Keratinocyte (primary cell): Measurements from ENCODE around the gene CCDC40. TPM values are rescaled to one million over a fixed set of nuclear protein-coding genes. Genes with fewer than 3 reads are reported as not detected.

Source experiments
- DNase-seq: peaks from one replicate; pipeline ENCODE4 v3.0.0-alpha.2; 2011; ENCODE audit warnings: low read depth, missing footprints, low spot score
- FAIRE-seq: peaks from 2 replicates; lab custom pipeline; 2011; peaks lifted over from hg19 to GRCh38; lab: Jason Lieb, UNC
- H2AFZ ChIP-seq: 2 replicates; pipeline ENCODE4 v1.6.0; 2012; ENCODE audit warnings: low read length, control low read depth, inconsistent platforms; ENCODE audit not compliant: control insufficient read depth
- H3K27ac ChIP-seq: 2 replicates; pipeline ENCODE4 v1.5.1; 2011; ENCODE audit warnings: low read length; ENCODE audit not compliant: control insufficient read depth, insufficient read depth
- H3K27me3 ChIP-seq: 3 replicates; pipeline ENCODE4 v1.6.0; 2011; ENCODE audit warnings: low read length; ENCODE audit not compliant: control insufficient read depth, insufficient read depth; ENCODE audit errors: extremely low read depth
- H3K36me3 ChIP-seq, 2 experiments: 2 replicates in 1 of 2; 3 replicates in 1 of 2; pipeline ENCODE4 v1.5.1; 2011; ENCODE audit warnings: low read length in 2 of 2, mild to moderate bottlenecking in 1 of 2; ENCODE audit not compliant: control insufficient read depth in 2 of 2, insufficient read depth in 2 of 2; ENCODE audit errors: extremely low read depth in 1 of 2
- H3K4me1 ChIP-seq: 3 replicates; pipeline ENCODE4 v1.5.1; 2011; ENCODE audit warnings: low read length; ENCODE audit not compliant: control insufficient read depth, insufficient read depth; ENCODE audit errors: extremely low read depth
- H3K4me2 ChIP-seq: 3 replicates; pipeline ENCODE4 v1.6.0; 2011; ENCODE audit warnings: low read depth, low read length; ENCODE audit not compliant: control insufficient read depth, insufficient read depth; ENCODE audit errors: extremely low read depth
- H3K4me3 ChIP-seq, 3 experiments: fragments of 200-600 bp in 1 of 3; sonication (generic) in 1 of 3; 2 replicates in 2 of 3; 3 replicates in 1 of 3; pipeline ENCODE4 v1.5.1; 2011 to 2016; ENCODE audit warnings: low read length in 3 of 3, mild to moderate bottlenecking in 3 of 3, control low read depth in 2 of 3, inconsistent platforms in 1 of 3, low read depth in 1 of 3, mixed read lengths in 1 of 3, mixed run types in 1 of 3, moderate library complexity in 1 of 3; ENCODE audit not compliant: control insufficient read depth in 2 of 3, insufficient read depth in 2 of 3; ENCODE audit errors: extremely low read depth in 1 of 3
- H3K79me2 ChIP-seq: 2 replicates; pipeline ENCODE4 v1.6.0; 2012; ENCODE audit warnings: low read length; ENCODE audit not compliant: control insufficient read depth, insufficient read depth
- H3K9ac ChIP-seq: 3 replicates; pipeline ENCODE4 v1.6.0; 2011; ENCODE audit warnings: low read length; ENCODE audit not compliant: control insufficient read depth, insufficient read depth; ENCODE audit errors: extremely low read depth
- H3K9me1 ChIP-seq: 3 replicates; pipeline ENCODE4 v1.6.0; 2011; ENCODE audit warnings: low read length; ENCODE audit not compliant: control insufficient read depth, insufficient read depth; ENCODE audit errors: extremely low read depth
- H3K9me3 ChIP-seq: 2 replicates; pipeline ENCODE4 v1.5.1; 2012; ENCODE audit warnings: low read depth, low read length; ENCODE audit not compliant: control insufficient read depth
- H4K20me1 ChIP-seq: 3 replicates; pipeline ENCODE4 v1.6.0; 2011; ENCODE audit warnings: low read length; ENCODE audit not compliant: control insufficient read depth, insufficient read depth; ENCODE audit errors: extremely low read depth
- EZH2 ChIP-seq: IDR thresholded peaks from one replicate; pipeline ENCODE4 v1.6.1; 2012; ENCODE audit warnings: inconsistent platforms, mild to moderate bottlenecking, low read length, moderate library complexity
- dilution Hi-C: fragments of 300-500 bp; cut with MboI; formaldehyde crosslinking; loops from one replicate; pipeline ENCODE4 v1.7.0; 2020; ENCODE audit warnings: low sequenced_read_pairs; ENCODE audit not compliant: extremely low pct_ligation_motif_present
- polyA plus RNA-seq, 5 experiments: library from polyadenylated mRNA; depleted of rRNA in 3 of 5; stranded (reverse) in 3 of 5; stranded (forward) in 1 of 5; unstranded in 1 of 5; fragments of >200 nt; gene quantifications; 1 replicate in 1 of 5; 2 replicates in 3 of 5; 3 replicates in 1 of 5; pipeline versions ENCODE4 v1.2.1 to v1.2.3, GENCODE V29; 2011 to 2012; ENCODE audit warnings: missing spikeins in 2 of 5, low read depth in 1 of 5, low replicate concordance in 1 of 5
- TF ChIP-seq, protein P1 (sequence below), 3 experiments: IDR thresholded peaks in 1 of 3; conservative IDR thresholded peaks in 1 of 3; optimal IDR thresholded peaks in 1 of 3; 2 replicates in 2 of 3; 3 replicates in 1 of 3; pipeline versions ENCODE3 to v1.5.1; 2011; ENCODE audit warnings: low read length in 3 of 3, mild to moderate bottlenecking in 3 of 3, moderate library complexity in 2 of 3, control low read depth in 1 of 3, inconsistent platforms in 1 of 3; ENCODE audit not compliant: insufficient read depth in 2 of 3; ENCODE audit errors: extremely low read depth in 1 of 3

The CCDC40 gene
- polyA plus RNA-seq, 1 donor (not counting 4 experiments of a cell fraction or from before 2014, with no cell fraction given): 2.4 TPM

DNA sequence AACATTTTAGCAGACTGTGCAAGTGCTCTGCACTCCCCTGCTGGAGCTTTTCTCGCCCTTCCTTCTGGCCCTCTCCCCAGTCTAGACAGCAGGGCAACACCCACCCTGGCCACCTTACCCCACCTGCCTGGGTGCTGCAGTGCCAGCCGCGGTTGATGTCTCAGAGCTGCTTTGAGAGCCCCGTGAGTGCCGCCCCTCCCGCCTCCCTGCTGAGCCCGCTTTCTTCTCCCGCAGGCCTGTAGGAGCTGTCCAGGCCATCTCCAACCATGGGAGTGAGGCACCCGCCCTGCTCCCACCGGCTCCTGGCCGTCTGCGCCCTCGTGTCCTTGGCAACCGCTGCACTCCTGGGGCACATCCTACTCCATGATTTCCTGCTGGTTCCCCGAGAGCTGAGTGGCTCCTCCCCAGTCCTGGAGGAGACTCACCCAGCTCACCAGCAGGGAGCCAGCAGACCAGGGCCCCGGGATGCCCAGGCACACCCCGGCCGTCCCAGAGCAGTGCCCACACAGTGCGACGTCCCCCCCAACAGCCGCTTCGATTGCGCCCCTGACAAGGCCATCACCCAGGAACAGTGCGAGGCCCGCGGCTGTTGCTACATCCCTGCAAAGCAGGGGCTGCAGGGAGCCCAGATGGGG, 68.0 kb downstream of the CCDC40 start:
- no peaks in the 10 kb centered on the region for H3K79me2 ChIP-seq
- H3K4me3 ChIP-seq: no peak overlapping the region
- H2AFZ ChIP-seq: no peak overlapping the region
- H3K4me2 ChIP-seq: no peak overlapping the region
- DNase-seq (no peak), FAIRE-seq (no peak)
- H3K9ac ChIP-seq: no peak overlapping the region
- no peaks in the 10 kb centered on the region for H3K9me1 ChIP-seq
- no peaks in the 10 kb centered on the region for H4K20me1 ChIP-seq
- H3K4me1 ChIP-seq: peaks cover 27% of the 10 kb centered on the region
- TF ChIP-seq EZH2: no peak
- dilution Hi-C loops: no loop called here
- no peaks in the 10 kb centered on the region for H3K36me3 ChIP-seq
- no peaks in the 10 kb centered on the region for H3K9me3 ChIP-seq
- H3K27me3 ChIP-seq: peaks cover 15% of the 10 kb centered on the region
- H3K27ac ChIP-seq: no peak overlapping the region

DNA sequence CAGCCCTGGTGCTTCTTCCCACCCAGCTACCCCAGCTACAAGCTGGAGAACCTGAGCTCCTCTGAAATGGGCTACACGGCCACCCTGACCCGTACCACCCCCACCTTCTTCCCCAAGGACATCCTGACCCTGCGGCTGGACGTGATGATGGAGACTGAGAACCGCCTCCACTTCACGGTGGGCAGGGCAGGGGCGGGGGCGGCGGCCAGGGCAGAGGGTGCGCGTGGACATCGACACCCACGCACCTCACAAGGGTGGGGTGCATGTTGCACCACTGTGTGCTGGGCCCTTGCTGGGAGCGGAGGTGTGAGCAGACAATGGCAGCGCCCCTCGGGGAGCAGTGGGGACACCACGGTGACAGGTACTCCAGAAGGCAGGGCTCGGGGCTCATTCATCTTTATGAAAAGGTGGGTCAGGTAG, 68.5 kb downstream of the CCDC40 start:
- FAIRE-seq: no peak
- Histone ChIP-seq H3K27me3 (peaks cover 15% of the 10 kb centered on the region), H3K79me2 (no peaks in the 10 kb centered on the region), H3K4me2 (no peak overlapping the region), H3K9me3 (no peaks in the 10 kb centered on the region), H2AFZ (no peak overlapping the region), H3K4me3 (no peak overlapping the region), H3K9ac (no peak overlapping the region), H4K20me1 (no peaks in the 10 kb centered on the region), H3K4me1 (peaks cover 32% of the 10 kb centered on the region), H3K36me3 (no peaks in the 10 kb centered on the region), H3K27ac (no peak overlapping the region), H3K9me1 (no peaks in the 10 kb centered on the region)
- dilution Hi-C loops: no loop called here
- TF ChIP-seq, protein P1, sequence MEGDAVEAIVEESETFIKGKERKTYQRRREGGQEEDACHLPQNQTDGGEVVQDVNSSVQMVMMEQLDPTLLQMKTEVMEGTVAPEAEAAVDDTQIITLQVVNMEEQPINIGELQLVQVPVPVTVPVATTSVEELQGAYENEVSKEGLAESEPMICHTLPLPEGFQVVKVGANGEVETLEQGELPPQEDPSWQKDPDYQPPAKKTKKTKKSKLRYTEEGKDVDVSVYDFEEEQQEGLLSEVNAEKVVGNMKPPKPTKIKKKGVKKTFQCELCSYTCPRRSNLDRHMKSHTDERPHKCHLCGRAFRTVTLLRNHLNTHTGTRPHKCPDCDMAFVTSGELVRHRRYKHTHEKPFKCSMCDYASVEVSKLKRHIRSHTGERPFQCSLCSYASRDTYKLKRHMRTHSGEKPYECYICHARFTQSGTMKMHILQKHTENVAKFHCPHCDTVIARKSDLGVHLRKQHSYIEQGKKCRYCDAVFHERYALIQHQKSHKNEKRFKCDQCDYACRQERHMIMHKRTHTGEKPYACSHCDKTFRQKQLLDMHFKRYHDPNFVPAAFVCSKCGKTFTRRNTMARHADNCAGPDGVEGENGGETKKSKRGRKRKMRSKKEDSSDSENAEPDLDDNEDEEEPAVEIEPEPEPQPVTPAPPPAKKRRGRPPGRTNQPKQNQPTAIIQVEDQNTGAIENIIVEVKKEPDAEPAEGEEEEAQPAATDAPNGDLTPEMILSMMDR (optimal IDR thresholded peaks at IDR 0.05 in 1 of 3, IDR thresholded peaks at IDR 0.05 in 1 of 3, conservative IDR thresholded peaks at IDR 0.05 in 1 of 3; ENCODE audit: extremely low read depth in 1 of 3, insufficient read depth in 2 of 3, low read length in 3 of 3): no peak
- TF ChIP-seq EZH2: no peak
- DNase-seq: no peak

DNA sequence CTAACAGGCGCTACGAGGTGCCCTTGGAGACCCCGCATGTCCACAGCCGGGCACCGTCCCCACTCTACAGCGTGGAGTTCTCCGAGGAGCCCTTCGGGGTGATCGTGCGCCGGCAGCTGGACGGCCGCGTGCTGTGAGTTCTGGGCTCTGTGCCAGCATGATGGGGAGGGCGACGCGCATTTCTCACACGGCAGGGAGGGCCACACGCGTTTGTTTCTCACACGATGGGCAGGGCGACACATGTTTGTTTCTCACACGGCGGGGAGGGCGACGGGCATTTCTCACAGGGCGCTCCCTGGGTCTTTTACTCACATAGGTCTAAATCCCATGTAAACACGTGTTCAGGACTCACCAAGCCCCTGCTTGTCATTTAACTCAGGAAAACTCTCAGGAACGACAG, 69.3 kb downstream of the CCDC40 start:
- Histone ChIP-seq H3K4me2 (peak overlapping the region; percentile 19), H3K9me1 (no peaks in the 10 kb centered on the region), H3K9me3 (no peaks in the 10 kb centered on the region), H3K4me1 (peaks cover 33% of the 10 kb centered on the region), H3K79me2 (no peaks in the 10 kb centered on the region), H3K36me3 (no peaks in the 10 kb centered on the region), H4K20me1 (no peaks in the 10 kb centered on the region), H3K27me3 (peaks cover 15% of the 10 kb centered on the region), H3K9ac (no peak overlapping the region), H3K27ac (no peak overlapping the region), H2AFZ (no peak overlapping the region), H3K4me3 (no peak overlapping the region)
- DNase-seq (no peak), FAIRE-seq (no peak)
- dilution Hi-C loops: no loop called here
- TF ChIP-seq, protein P1 (optimal IDR thresholded peaks at IDR 0.05 in 1 of 3, IDR thresholded peaks at IDR 0.05 in 1 of 3, conservative IDR thresholded peaks at IDR 0.05 in 1 of 3; ENCODE audit: extremely low read depth in 1 of 3, insufficient read depth in 2 of 3, low read length in 3 of 3): no peak
- TF ChIP-seq EZH2: no peak
